HG03066 (cell line): Measurements from ENCODE around the gene URB1.
"Not testable (repeated sequence)": the region's sequence is repeated elsewhere in the genome, so short reads cannot be mapped to it uniquely, and the experiment has no call there.

Source experiments
- ATAC-seq: cut with Tn5 transposase; IDR thresholded peaks from one replicate; pipeline ENCODE4 v1.9.1; 2021; ENCODE audit warnings: low read depth; ENCODE audit not compliant: unreplicated experiment

Gene URB1

DNA sequence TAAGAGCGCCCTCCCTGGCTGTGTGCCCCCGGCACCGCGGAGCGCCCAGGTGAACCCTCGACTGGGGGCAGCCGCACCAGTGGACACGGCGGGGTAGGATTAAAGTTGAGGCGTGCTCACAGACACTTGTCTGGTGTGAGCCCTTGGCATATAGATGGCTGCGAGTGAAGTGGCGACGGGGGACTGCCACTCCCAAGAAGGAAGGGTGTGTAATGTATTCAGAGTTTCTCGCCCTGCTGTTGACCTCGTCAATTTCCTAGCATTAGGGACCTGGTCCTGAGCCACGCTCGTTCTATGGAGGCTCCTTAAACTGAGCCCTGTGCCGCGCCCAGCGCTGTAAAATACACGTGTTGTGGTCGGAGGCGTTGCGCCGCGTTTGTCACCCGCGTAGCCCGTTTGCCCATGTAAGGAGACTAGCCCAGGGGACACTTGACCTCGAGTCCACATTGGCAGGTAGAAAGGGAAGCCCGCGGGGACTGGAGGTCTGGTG, 20.2 kb upstream of the URB1 start:
- no peak for ATAC-seq

DNA sequence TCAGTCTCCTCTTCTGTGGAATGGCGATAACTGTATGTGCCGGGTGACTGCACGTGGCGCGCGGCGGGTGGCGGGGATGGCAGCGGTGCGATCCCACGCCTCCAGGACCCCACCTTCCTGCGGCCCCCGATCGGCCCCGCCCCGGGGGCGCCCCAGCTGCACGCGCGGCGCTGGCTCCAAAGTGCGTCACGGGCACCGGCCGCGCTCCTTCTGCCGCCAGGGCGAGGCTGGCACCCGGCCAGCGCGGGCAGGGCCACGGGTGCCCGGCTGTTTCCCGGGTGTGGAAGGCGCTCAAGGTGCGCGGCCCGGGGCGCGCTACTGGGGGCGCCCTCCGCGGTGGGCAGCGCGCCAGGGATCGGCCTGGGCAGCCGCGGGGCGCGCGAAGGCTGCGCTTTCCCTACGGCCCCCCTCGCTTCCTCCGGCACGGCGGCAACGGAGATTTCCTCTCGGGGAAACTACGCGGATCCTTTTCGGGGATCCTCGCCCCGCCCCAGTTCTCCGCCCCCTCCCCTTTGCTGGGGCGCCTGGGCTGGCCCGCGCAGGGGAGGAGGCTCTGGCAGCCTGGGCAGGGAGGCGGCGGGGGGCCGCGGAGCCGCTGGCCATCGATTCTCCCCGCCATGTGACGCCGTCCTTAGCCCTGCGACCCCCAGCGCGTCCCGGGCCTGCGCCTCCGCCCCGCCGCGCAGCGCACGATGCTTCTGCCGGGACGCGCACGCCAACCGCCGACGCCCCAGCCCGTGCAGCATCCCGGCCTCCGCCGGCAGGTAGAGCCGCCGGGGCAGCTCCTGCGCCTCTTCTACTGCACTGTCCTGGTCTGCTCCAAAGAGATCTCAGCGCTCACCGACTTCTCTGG, 19.6 kb upstream of the URB1 start, which contains the start of gene EVA1C:
EVA1C (plus strand) TSS at position 545 of the 853 bp plus-strand sequence; CDS start at position 693, 148 bp downstream.
- no peak for ATAC-seq

DNA sequence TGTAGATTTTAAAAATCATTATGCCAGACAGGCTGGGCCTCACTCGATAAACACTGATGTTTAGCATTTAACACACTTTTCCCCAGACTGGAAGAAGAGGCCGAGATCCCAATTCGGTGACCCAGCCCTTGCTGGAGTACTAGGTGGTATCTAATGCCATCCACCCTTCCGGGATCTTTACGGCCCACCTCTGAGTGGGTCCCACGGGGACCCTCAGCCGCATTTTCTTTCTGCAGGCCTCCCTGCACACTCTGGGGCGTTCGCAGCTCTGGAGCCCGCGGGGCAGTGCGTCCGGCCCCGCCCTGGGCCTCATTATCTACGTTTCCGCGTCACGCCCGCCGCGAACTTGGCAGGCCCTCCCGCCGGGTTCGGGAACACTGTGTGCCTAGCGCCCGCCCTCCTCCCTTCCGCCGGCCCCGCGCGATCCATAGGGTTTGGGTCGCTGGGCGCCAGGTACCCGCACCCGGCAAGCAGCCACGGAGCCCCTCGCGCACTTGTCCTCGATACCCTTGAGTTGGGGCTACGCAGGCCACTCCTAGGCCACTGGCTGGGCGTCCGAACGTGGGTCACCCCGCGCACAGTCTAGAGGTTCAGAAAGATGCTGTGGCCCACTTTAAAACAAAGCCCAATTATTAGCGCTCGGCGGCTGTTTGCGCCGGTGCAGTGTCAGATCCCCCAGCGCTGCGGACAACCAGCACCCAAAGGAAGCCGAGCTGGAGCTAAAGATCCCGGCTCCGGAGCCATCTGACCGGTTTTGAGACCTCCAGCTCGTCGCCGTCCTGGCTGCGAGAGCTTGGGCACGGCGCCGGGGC, 18.7 kb upstream of the URB1 start:
- no peak for ATAC-seq

DNA sequence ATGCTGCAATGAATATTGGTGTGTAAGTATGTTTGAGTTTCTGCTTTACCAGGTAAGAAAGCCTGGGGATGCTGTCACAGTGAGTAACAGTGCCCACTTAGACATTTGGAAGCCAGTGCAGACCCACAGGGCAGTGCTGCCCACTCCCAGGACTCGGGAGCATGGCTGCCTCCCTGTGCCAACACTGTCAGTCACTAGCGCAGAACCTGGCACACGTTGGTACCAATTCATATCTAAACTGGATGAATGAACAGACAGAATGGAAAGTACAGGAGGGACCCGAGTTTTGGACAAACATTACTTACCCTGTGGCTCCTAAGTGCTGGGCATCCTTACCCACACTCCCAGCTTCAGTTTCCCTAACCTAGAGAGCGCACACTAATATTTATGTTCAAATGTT, 18.1 kb upstream of the URB1 start:
- ATAC-seq = no peak

DNA sequence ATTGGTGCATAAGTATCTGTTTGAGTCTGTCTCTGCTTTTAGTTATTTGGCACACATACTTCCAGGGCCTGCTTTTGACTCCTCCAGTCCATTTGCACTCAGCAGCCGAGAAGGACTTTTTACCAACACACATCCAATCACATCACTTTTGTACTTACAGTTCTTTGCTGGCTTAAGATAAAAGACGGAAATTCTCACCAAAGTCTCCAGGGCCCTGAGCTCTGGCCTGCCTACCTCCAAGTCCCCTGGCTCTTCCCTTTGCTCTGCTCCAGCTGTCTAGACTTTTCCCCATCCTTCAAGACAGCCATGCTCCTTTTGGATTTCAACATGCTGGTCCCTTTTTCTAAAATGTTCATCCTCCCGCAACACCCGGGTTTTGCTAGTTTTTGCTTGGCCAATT, 17.5 kb upstream of the URB1 start:
- no peak for ATAC-seq

DNA sequence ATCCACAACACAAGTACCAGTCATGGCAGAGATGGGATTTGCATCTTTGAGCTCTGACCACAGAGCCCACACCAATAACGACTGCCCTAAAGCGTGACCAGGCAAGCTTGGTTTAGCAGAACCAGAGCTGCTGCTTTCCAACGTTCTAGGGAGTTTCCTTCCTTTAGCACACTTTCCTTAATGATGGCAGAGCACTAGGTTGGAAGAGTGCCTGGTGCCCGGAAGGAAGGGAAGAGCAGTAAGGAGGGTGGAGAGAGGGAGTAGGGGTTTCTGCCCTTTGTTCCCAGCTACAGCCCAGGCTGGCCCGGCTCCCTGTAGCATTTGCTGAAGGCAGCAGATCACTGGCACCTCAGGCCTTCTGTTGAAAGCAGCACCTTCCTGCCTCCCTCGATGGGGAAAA, 13.6 kb upstream of the URB1 start:
- no peak for ATAC-seq

DNA sequence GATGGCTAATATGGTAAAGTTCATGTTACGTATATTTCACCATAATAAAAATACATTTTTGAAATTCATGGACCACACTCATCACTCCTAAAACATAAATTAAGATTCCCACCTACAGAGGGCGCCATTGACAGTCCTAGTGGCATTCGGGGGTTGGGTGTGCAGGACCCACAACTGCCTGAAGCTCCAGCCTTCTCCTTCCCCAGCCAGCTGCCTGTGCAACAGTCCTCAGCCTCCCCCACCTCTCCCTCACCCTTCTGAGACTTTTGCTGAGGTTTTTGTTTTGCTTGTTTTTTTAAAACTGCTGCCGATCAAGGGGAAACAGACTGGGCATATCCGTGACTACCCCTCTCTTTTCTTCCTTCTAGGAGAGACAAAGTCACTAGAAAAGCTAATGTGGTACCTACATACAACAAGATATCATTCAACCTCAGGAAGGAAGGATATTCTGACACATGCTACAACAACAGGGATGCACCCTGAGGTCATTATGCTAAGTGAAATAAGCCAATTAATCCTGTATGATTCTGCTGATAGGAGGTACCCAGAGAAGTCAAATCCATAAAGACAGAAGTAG, 10.5 kb upstream of the URB1 start:
- ATAC-seq = no peak

DNA sequence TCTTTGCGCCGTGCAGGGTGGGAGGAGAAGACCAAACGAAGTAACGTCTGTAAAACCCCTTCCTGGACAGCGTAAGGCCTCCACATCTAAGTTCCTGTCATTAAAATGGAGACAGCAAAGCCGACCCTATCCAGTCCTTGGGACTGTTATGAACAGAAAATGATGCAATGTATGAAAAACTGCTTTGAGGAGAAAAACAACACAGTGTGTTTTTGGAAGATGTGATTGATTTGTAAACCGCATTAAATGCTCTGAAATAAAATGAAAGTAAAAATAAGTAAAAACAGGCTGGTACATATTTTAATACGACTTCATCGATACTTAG, 827 bp upstream of the URB1 start:
- no peak for ATAC-seq

DNA sequence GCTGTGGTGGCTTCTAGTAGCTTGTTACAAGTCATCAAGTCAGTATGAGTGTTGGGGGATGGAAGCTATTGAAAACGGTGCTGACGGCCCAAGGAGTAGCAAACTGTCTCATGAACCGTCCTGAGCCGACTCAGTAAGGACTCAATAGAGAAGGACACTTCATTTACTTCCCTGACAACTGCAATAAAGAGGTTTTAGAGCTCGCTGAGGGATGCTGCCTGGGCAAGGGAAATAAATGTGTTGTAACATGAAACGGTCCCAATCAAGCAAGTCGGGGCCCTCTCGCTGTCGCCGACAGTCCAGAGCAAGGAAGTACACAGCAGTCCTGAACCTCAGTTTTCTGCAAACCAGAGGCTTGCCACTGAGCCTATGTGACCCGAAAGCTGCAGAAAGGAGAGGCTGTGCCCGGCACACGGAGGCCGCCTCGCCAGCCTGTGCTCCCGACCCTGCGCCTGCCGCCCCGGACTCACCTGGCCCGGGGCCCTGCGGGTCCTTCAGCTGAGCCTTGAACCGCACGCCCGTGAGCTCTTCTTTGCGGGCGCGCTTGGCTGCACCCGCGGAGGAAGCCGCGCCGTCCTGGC, 423 bp downstream of the URB1 start:
- peak; percentile 31 for ATAC-seq

DNA sequence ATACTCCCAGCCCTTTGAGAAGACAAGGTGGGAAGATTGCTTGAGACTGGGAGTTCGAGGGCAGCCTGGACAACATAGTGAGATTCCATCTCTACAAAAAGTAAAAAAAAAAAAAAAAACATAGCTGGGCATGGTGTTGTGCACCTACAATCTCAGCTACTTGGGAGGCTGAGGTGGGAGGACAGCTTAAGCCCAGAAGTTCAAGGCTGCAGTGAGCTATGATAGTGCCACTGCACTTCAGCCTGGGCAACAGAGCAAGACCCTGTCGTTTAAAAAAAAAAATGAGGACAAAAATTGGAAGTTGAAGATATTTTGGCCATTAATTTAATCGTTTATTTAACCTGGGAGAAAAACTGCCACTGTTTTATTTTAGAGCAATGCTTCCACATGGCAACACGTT, 1.1 kb downstream of the URB1 start:
- ATAC-seq = no peak

DNA sequence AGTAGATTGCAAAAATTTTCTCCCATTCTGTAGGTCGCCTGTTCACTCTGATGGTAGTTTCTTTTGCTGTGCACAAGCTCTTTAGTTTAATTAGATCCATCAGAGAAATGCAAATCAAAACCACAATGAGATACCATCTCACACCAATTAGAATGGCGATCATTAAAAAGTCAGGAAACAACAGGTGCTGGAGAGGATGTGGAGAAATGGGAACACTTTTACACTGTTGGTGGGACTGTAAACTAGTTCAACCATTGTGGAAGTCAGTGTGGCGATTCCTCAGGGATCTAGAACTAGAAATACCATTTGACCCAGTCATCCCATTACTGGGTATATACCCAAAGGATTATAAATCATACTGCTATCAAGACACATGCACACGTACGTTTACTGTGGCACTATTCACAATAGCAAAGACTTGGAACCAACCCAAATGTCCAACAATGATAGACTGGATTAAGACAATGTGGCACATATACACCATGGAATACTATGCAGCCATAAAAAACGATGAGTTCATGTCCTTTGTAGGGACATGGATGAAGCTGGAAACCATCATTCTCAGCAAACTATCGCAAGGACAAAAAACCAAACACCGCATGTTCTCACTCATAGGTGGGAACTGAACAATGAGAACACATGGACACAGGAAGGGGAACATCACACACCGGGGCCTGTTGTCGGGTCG, 2.1 kb downstream of the URB1 start:
- not testable (repeated sequence) for ATAC-seq

DNA sequence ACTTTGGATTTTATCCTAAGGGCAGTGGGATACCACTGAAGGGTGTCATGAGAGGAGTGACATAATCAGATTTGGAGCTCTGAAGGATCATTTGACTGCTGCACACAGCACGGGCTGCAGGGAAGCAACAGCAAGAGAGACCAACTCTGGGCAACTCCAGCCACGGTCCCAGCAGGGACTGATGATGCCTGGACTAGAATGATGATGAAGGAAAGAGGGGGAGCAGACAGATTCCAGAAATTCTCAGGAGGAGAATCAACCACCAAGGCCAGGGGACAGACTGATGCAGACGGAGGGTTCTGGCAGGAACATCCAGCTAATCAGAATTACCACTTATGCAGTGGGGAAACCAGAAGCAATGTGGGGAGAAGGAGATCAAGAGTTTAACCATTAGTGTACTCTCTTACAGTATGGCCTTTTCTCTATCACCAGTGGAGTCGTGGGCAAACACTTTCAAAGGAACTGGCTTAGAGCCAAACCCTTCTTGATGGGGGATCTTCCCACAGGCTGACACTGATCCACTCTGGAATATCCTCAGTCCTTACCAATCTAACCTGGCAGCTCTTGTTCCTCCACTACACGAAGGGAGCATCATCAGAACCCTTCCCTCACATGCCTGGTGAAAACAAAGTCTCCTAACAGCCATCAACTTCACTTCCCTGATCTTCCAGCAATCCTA, 3.3 kb downstream of the URB1 start:
- no peak for ATAC-seq

DNA sequence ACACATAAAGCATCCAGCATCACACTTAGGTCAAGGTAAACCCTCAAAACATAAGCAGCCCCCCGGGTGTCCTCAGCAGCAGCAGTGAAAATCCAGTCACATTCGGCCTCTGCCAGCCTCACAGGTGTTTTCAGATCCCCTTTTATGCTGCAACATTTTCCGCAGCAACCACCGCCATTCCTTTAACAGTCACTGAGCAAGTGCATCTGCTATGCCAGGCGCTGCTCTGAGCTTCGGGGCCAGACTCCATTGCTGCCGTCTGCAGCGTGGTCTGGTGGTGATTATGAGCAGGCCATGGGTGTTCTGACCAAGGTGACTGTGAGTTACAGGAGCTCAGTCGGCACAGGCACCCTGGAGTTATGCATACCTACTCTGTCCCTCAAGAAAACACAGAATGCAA, 4.5 kb downstream of the URB1 start:
- ATAC-seq = no peak

DNA sequence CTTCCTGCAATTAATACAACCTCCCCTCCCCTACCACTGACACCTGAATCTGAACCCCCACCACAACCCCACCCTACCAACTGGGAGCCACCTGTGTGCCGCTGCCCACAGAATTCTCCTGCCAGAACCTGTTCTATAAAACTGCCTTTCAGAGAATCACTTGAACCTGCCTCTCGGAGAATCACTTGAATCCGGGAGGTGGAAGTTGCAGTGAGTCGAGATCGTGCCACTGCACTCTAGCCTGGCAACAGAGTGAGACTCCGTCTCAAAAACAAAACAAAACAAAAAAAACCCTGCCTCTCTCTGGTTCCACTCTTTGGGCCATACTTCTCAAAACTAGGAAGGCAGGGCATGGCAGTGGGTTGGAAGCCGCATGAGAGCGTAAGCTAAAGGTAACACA, 5.7 kb downstream of the URB1 start:
- ATAC-seq = no peak

DNA sequence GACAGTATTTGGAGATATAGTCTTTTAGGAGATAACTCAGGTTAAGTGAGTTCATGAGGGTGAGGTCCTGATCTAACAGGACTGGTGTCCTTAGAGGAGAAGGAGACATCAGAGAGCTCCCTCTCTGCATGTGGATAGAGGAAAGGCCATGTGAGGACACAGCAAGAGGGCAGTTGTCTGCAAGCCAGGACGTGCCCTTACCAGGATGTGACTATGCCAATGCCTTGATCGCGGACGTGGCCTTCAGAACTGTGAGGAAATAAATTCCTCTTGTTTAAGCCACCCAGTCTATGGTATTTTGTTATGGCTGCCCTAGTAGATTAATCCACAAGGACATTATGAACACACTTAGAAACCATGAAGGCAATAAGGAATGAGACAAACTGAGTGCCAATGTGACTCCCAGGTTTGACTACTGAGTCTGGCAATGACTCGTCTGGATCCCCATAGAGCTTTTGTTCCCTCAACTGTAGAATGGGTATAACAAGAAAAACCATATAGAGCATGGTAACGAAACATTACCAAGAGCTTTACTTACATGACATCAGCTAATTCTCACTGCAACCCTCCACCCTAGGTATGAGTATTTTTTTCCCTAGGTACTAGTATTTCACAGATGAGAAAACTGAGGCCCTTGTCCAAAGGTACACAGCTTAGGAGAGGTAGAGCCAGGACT, 6.5 kb downstream of the URB1 start:
- ATAC-seq = no peak

DNA sequence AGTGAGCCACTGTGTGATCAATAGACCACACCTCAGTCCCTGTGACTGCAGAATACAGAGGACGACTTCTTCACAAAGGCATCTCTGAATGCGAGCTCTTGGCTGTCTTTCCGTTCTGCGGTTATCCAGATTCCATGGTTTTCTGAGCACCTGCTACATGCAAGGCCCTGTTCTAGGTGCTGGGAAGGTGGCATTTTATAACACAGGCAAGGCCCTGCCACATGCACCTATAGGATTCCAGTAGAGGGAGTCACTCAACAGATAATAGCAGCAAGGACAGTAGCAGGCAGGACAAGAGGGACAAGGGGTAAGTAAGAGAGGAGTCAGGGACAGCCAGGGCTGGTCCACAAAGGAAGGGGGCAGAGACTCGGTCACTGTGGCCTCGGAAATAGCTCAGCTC, 9.0 kb downstream of the URB1 start:
- no peak for ATAC-seq

DNA sequence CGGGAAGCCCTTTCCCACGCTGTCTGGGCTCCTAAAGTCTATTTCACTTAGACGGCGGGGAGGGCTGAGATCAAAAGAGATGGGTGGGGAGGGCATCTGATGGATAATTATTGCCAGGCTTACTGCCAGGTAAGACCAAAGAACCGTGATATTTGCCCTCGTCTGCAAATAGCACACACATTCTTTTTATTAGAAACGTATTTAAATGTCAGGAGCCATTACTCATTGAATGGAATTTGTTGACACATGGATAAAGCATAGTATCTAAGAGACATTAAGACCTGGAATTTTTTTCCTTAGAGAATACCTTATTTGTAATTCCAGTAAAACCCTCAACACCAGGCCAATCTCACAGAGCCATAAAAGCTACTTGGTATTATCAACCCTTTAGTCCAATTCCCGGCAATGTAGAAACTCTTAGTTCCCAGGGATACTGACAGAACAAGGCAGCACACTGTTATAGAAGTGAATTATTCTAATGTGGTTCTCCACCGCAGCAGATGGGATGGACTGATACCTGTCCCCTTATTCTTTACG, 10.6 kb downstream of the URB1 start:
- ATAC-seq = no peak

DNA sequence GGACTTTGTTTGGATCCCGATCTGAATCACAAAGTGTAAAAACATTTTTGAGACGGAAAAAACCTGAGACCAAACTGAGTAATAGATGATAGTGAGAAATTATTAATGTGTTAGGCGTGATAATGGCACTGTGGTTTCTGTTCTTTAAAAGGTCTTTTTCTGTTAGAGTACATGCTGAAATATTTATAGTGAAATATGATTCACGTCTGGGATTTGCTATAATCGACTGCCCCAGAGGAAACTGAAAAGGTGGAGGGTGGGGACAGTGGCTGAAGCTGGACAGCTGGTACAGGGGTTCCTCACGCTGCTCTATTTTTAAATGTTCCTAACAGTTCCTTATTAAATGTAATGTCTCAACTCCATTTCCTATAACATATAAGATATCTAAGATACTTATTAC, 11.2 kb downstream of the URB1 start:
- ATAC-seq = no peak

DNA sequence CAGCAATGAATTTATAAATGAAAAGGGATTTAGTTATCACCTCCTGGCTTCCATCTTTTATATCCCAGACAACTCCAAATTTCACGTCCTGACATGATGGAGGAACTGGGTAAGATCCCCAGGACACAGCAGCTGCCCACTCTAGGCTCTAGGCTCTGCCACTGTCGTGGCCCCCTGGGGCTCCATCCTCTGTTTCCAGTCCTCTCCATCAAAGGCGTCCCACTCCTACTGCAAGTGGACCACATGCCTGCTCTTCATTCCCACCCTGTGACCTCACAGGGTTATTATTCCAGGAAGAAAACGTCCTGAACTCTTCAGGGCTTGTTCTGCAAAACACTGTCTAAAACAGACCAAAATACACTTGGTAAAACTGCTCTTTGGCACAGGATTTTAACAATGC, 11.9 kb downstream of the URB1 start:
- no peak for ATAC-seq
